HG03575 (cell line): Measurements from ENCODE around the gene PLSCR2.
"Not testable (repeated sequence)": the region's sequence is repeated elsewhere in the genome, so short reads cannot be mapped to it uniquely, and the experiment has no call there.

ENCODE experiments used
- ATAC-seq: cut with Tn5 transposase; IDR thresholded peaks from one replicate; pipeline ENCODE4 v1.9.1; 2021; ENCODE audit not compliant: unreplicated experiment, insufficient number of reproducible peaks, low FRiP score; ENCODE audit errors: extremely low read depth

The PLSCR2 gene

DNA sequence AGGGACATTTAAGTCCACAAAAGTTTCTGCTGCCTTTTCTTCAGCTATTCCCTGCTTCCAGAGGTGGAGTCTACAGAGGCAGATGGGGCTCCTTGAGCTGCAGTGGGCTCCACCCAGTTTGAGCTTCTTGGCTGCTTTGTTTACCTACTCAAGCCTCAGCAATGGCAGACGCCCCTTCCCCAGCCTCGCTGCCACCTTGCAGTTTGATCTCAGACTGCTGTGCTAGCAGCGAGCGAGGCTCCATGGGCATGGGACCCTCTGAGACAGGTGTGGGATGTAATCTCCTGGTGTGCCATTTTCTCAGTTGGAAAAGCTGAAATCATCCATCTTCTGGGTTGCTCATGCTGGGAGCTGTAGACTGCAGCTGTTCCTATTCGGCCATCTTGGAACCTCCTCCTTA, 29.1 kb downstream of the PLSCR2 start:
- ATAC-seq: not testable (repeated sequence)

DNA sequence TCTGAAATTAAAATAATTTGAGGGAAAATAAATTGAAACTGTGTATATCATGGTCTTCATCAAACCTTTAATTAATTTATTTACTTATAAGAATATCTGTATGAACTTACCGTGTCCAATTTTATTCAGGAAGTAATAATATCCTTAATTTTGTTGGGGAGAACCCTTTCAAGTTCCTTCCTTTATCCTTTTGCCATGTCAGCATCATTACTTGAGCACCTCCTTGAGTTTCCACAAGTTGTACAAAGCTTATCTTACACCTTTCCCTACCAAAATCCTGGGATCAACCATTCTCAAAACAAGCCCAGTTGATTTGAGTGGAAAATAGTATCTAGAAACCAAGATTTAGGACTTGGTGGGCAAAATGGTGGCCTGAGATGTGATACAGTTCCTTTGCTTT, 37.3 kb downstream of the PLSCR2 start:
- no peak for ATAC-seq

- ATAC-seq: no peak
Observed at GRCh38 chr3:146431240-146431639, 38.1 kb downstream of the PLSCR2 start.

DNA sequence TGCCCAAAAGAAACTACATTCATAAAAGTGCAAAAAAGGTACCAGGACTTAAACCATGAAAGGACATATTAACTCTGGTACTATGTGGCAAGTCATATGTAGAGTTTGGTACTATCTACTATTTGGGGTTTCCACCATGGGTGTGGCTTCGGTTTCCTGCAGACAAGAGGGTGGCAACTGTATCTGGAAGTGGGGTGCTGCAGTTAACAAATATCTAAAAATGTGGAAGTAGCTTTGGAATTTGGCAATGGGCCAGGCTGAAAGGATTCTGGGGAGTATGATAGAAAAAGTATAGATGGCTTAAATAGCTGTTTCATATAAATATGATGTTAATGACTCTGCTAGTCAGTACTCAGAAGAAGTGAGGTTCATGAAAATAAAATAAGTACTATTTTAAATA, 44.0 kb downstream of the PLSCR2 start:
- no peak for ATAC-seq

- no peak for ATAC-seq
Observed at GRCh38 chr3:146421819-146422759, 47.3 kb downstream of the PLSCR2 start.

- ATAC-seq: no peak
Observed at GRCh38 chr3:146416366-146416765, 53.0 kb downstream of the PLSCR2 start.

- no peak for ATAC-seq
Observed at GRCh38 chr3:146414010-146414409, 55.4 kb downstream of the PLSCR2 start.

GRCh38 chr3:146412711-146413110, 56.6 kb downstream of the PLSCR2 start:
- ATAC-seq: not testable (repeated sequence)

DNA sequence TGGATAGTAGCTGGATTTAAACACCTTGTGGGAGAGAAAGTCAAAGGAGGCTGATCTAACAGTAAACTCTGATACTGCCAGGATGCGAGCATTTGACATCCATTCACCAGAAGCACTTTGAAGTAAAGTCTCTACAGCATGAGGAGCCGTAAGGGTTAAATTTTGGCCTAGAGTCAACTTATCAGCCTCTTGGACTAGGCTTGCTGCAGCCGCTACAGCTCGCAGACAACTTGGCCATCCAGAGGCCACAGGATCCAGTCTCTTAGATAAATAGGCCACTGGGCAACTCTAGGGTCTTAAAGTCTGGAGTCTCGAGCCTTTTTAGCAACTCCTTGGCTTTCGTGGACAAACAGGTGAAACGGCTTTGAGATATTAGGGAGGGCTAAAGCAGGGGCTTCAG, 61.4 kb downstream of the PLSCR2 start:
- ATAC-seq: no peak

DNA sequence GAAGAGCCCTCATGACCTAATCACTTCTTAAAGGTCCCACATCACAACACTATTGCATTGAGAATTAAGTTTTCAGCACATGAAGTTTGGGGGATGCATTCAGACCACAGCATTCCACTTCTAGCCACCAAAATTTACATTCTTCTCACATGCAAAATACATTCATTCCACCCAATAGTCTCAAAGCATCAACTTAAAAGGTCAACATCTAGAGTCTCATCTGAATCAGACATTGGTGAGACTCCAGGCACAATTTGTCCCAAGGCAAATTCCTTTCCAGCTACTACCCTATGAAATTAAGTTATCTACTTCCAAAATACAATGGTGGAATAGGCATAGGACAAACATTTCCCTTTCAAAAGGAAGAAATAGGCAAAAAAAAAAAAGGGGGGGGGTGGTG, 64.9 kb downstream of the PLSCR2 start:
- no peak for ATAC-seq

- ATAC-seq: no peak
Observed at GRCh38 chr3:146403792-146404191, 65.6 kb downstream of the PLSCR2 start.

GRCh38 chr3:146396792-146397191, 72.6 kb downstream of the PLSCR2 start:
- no peak for ATAC-seq

DNA sequence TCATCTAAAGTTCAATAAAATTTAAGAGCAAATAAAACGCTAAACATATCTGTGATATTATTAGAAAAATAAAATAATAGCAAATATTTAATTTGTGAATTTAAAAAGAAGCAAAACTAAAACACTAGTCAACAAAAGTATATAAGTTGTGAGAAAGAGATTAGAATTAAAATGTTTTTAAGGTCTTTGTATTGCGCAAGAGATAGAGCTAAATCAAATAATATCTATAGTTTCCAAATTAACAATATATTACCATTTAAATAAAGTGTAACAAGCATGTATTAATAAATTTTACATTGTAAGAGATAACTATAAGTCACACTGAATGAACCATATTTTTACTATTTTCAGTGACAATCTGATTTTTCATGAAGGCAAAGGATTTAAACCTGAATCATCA, 74.2 kb downstream of the PLSCR2 start:
- ATAC-seq: no peak

- ATAC-seq: no peak
Observed at GRCh38 chr3:146390957-146391356, 78.4 kb downstream of the PLSCR2 start.

DNA sequence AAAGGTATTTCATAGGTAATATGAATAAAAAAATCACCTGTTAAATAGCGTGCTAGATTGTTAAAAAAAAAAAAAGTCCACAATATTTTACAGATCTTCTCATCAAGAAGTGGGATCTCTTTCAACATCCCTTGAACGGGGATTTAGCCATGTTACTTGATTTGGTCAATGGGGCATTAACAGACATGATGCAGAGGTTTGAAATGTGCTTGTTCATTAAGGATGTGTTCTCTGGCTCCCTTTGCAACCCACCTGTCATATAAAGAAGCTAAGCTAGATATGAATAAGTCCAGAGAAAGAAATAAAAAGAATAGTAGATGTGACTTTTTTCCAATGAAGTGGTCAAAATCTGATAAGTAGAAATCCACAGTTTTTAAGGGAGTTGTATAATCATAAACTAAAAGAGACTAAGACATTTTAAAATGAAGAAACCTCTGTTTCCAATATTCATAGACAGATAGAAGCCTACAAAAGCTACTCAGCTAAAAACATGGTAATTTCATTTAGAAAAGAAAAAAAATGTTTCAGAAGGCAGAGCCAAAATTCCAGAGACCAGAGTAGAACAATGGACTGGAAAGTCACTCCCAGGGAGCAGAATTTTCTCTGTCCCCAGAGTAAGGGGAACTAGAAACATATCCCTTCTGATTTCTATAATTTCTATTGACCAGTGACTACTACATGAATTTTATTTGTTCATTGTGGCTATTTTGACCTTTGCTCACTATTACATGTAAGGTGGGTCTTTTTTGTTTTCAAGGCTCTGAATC, 79.2 kb downstream of the PLSCR2 start:
- no peak for ATAC-seq

- ATAC-seq: no peak
Observed at GRCh38 chr3:146387566-146387965, 81.8 kb downstream of the PLSCR2 start.

GRCh38 chr3:146386936-146387335, 82.4 kb downstream of the PLSCR2 start:
- ATAC-seq: no peak

GRCh38 chr3:146384786-146385185, 84.6 kb downstream of the PLSCR2 start:
- ATAC-seq: no peak
